DND-41 (cell line): ENCODE data around the gene LGALSL.

ENCODE experiments used
- ATAC-seq: fragments of 200-7000 bp; cut with Tn5 transposase; 3 replicates; pipeline ENCODE4 v1.9.1; 2021; ENCODE audit warnings: low read depth; ENCODE audit not compliant: insufficient read depth
- DNase-seq: peaks from one replicate; pipeline ENCODE4 v3.0.0-alpha.2; 2020
- H2AFZ ChIP-seq: 2 replicates; pipeline ENCODE4 v1.6.0; 2012; ENCODE audit warnings: low read depth, low read length
- H3K27ac ChIP-seq: 2 replicates; pipeline ENCODE4 v1.5.1; 2012; ENCODE audit warnings: low read length, inconsistent platforms
- H3K27me3 ChIP-seq: fragments of 200-600 bp; sonication (generic); 2 replicates; pipeline ENCODE4 v1.6.0; 2012; ENCODE audit warnings: low read length, mild to moderate bottlenecking, inconsistent platforms; ENCODE audit not compliant: insufficient read depth, poor library complexity
- H3K36me3 ChIP-seq: 2 replicates; pipeline ENCODE4 v1.5.1; 2012; ENCODE audit warnings: low read length, inconsistent platforms; ENCODE audit not compliant: insufficient read depth
- H3K4me1 ChIP-seq: 2 replicates; pipeline ENCODE4 v1.5.1; 2012; ENCODE audit warnings: mild to moderate bottlenecking, low read length; ENCODE audit not compliant: insufficient read depth
- H3K4me2 ChIP-seq: 2 replicates; pipeline ENCODE4 v1.6.0; 2012; ENCODE audit warnings: mild to moderate bottlenecking, moderate library complexity, low read length, inconsistent platforms; ENCODE audit not compliant: insufficient read depth
- H3K4me3 ChIP-seq, 2 experiments: fragments of 200-600 bp in 1 of 2; shearing (Covaris generic) in 1 of 2; 2 replicates each; pipeline ENCODE4 v1.5.1; 2012 to 2016; ENCODE audit warnings: inconsistent platforms in 2 of 2, low read length in 2 of 2, mild to moderate bottlenecking in 2 of 2, low read depth in 1 of 2, moderate library complexity in 1 of 2
- H3K79me2 ChIP-seq: 2 replicates; pipeline ENCODE4 v1.6.0; 2012; ENCODE audit warnings: low read length, inconsistent platforms; ENCODE audit not compliant: insufficient read depth
- H3K9ac ChIP-seq: 2 replicates; pipeline ENCODE4 v1.6.0; 2012; ENCODE audit warnings: low read depth, mild to moderate bottlenecking, inconsistent platforms, low read length, moderate library complexity
- H3K9me3 ChIP-seq: 2 replicates; pipeline ENCODE4 v1.5.1; 2012; ENCODE audit warnings: low read length, moderate library complexity, mild to moderate bottlenecking, inconsistent platforms; ENCODE audit not compliant: insufficient read depth, severe bottlenecking
- H4K20me1 ChIP-seq: 2 replicates; pipeline ENCODE4 v1.6.0; 2012; ENCODE audit warnings: low read length; ENCODE audit not compliant: insufficient read depth
- CTCF ChIP-seq: IDR thresholded peaks from 2 replicates; pipeline ENCODE4 v1.5.1; 2012; ENCODE audit warnings: borderline replicate concordance, low read length, moderate library complexity, mild to moderate bottlenecking; ENCODE audit not compliant: poor library complexity, severe bottlenecking; ENCODE audit errors: extremely low read depth
- EZH2 ChIP-seq: IDR thresholded peaks from 3 replicates; pipeline ENCODE4 v1.6.1; 2012; ENCODE audit warnings: borderline replicate concordance, low read depth, mild to moderate bottlenecking, moderate library complexity, low read length, inconsistent platforms; ENCODE audit not compliant: severe bottlenecking

The LGALSL gene

GRCh38 chr2:64504774-64505720, 51.1 kb downstream of the LGALSL start:
- H4K20me1 ChIP-seq: no peaks in the 10 kb centered on the region
- no peak overlapping the region for H3K4me2 ChIP-seq
- ATAC-seq (no peak), DNase-seq (no peak)
- H3K27ac ChIP-seq: no peak overlapping the region
- no peaks in the 10 kb centered on the region for H3K4me1 ChIP-seq
- peaks cover 8% of the 10 kb centered on the region for H3K27me3 ChIP-seq
- TF ChIP-seq CTCF: no peak
- TF ChIP-seq EZH2: no peak
- H3K9me3 ChIP-seq: no peaks in the 10 kb centered on the region
- H3K36me3 ChIP-seq: no peaks in the 10 kb centered on the region
- H3K4me3 ChIP-seq: no peak overlapping the region
- H3K79me2 ChIP-seq: no peaks in the 10 kb centered on the region
- no peak overlapping the region for H2AFZ ChIP-seq
- no peak overlapping the region for H3K9ac ChIP-seq

DNA sequence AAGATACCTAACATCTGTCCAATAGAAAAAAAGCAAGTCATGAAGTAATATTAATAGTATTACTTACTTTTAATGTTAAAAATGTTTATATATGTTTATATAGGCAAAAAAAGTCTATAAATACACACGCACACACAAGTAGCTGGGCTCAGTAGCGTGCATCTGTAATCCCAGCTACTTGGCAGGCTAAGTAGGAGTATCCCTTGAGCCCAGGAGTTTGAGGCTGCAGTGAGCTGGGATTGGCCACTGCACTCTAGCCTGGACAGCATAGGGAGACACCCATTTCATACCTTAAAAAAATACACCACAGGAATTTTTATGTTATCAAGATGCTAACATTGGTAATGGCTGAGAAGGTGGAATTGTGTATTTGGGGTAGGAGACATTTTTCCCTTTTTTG, 52.7 kb downstream of the LGALSL start:
- TF ChIP-seq EZH2: no peak
- no peak for TF ChIP-seq CTCF
- no peak for DNase-seq
- H3K27ac ChIP-seq: no peak overlapping the region
- H3K79me2 ChIP-seq: no peaks in the 10 kb centered on the region
- no peak overlapping the region for H2AFZ ChIP-seq
- H4K20me1 ChIP-seq: no peaks in the 10 kb centered on the region
- no peak overlapping the region for H3K4me2 ChIP-seq
- ATAC-seq: no peak
- H3K4me1 ChIP-seq: no peaks in the 10 kb centered on the region
- no peak overlapping the region for H3K9ac ChIP-seq
- peaks cover 8% of the 10 kb centered on the region for H3K27me3 ChIP-seq
- no peaks in the 10 kb centered on the region for H3K9me3 ChIP-seq
- no peaks in the 10 kb centered on the region for H3K36me3 ChIP-seq
- no peak overlapping the region for H3K4me3 ChIP-seq
